GM06990 (cell line): ENCODE measurements around the gene USP9X.
"Not testable (repeated sequence)": the region's sequence is repeated elsewhere in the genome, so short reads cannot be mapped to it uniquely, and the experiment has no call there.

Source experiments
- DNase-seq: peaks from one replicate; pipeline ENCODE4 v3.0.0-alpha.2; 2011; ENCODE audit not compliant: insufficient read length; ENCODE audit errors: extremely low read depth
- H3K27me3 ChIP-seq: replicated peaks from 2 replicates; pipeline ENCODE4 v1.6.0; 2011; ENCODE audit warnings: low read length; ENCODE audit not compliant: control insufficient read depth, insufficient read depth
- H3K36me3 ChIP-seq: 2 replicates; pipeline ENCODE4 v1.5.1; 2011; ENCODE audit warnings: low read length; ENCODE audit not compliant: control insufficient read depth, insufficient read depth
- H3K4me3 ChIP-seq: replicated peaks from 2 replicates; pipeline ENCODE4 v1.5.1; 2011; ENCODE audit warnings: low read depth, mild to moderate bottlenecking, control low read depth, low read length
- TF ChIP-seq, protein P1 (sequence below): IDR thresholded peaks from 2 replicates; pipeline ENCODE4 v1.5.1; 2011; ENCODE audit warnings: low read length, control low read depth, mild to moderate bottlenecking, inconsistent platforms; ENCODE audit not compliant: insufficient read depth, poor library complexity, severe bottlenecking

USP9X gene

DNA sequence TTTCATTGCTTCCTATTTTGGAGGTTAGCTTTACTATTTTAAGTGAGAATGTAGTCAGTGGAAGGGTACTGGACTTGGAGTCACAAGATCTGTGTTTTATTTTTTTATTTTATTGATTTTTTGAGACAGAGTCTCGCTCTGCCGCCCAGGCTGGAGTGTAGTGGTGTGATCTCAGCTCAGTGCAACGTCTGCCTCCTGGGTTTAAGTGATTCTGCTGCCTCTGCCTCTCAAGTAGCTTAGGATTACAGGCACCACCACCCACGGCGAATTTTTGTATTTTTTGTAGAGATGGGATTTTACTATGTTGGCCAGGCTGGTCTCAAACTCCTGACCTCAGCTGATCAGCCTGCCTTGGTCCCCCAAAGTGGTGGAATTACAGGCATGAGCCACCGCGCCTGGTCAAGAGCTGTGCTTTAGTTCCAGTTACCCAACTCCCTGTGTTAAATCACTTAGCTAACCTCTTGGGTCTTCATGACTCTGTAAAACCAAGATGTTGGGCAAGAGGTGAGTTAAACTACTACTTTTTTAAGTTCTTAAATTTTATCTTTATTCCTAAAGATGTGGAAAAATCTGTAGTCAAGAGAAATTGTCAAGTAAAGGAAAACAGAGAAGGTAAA lies 11.2 kb downstream of the USP9X start:
- no peak for DNase-seq
- no peaks in the 10 kb centered on the region; the same call in none of the 2 replicates for H3K36me3 ChIP-seq

DNA sequence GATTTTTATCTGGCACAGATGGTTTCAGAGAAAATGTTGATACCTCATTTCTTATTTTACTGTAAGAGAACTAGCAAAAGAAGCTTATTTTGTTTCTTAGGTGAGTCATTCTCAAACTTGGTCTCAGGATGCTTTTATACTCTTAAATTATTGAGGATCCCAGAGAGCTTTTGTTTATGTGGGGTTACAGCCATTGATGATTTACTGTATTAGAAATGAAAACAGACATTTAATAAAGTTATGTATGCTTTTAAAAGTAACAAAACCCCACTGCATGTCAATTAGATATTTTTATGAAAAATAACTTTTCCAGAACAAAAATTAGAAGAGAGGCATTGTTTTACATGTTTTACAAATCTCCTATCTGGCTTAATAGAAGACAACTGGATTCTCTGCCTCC lies 12.1 kb downstream of the USP9X start:
- TF ChIP-seq, protein P1, sequence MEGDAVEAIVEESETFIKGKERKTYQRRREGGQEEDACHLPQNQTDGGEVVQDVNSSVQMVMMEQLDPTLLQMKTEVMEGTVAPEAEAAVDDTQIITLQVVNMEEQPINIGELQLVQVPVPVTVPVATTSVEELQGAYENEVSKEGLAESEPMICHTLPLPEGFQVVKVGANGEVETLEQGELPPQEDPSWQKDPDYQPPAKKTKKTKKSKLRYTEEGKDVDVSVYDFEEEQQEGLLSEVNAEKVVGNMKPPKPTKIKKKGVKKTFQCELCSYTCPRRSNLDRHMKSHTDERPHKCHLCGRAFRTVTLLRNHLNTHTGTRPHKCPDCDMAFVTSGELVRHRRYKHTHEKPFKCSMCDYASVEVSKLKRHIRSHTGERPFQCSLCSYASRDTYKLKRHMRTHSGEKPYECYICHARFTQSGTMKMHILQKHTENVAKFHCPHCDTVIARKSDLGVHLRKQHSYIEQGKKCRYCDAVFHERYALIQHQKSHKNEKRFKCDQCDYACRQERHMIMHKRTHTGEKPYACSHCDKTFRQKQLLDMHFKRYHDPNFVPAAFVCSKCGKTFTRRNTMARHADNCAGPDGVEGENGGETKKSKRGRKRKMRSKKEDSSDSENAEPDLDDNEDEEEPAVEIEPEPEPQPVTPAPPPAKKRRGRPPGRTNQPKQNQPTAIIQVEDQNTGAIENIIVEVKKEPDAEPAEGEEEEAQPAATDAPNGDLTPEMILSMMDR: no peak
- Histone ChIP-seq H3K4me3 (no peak overlapping the region), H3K36me3 (no peaks in the 10 kb centered on the region; the same call in none of the 2 replicates), H3K27me3 (no peaks in the 10 kb centered on the region)
- no peak for DNase-seq

More for the DNA sequence above, 11.2 kb downstream of the USP9X start:
- TF ChIP-seq, protein P1: no peak
- H3K27me3 ChIP-seq: no peaks in the 10 kb centered on the region
- H3K4me3 ChIP-seq: no peak overlapping the region

DNA sequence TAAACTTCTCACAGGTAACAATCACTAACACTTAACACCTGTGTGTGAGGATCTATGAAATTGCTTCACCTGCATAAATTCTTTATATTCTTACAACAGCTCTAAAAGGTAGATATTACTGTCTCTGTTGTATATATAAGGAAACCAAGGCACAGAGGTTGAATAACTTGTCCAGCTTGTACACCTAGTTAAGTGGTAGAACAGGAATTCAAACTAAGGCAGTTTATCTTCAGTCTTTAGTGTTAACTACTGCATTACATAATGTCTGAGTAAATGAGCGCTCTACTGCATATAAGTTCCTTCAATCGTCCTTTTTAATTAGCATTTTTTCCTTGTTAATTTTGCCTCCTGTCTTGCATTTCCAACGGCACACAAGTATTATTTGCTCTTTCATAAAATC lies 15.0 kb downstream of the USP9X start:
- TF ChIP-seq, protein P1: no peak
- no peaks in the 10 kb centered on the region; the same call in none of the 2 replicates for H3K36me3 ChIP-seq
- H3K4me3 ChIP-seq: no peak overlapping the region
- DNase-seq: no peak
- no peaks in the 10 kb centered on the region for H3K27me3 ChIP-seq

DNA sequence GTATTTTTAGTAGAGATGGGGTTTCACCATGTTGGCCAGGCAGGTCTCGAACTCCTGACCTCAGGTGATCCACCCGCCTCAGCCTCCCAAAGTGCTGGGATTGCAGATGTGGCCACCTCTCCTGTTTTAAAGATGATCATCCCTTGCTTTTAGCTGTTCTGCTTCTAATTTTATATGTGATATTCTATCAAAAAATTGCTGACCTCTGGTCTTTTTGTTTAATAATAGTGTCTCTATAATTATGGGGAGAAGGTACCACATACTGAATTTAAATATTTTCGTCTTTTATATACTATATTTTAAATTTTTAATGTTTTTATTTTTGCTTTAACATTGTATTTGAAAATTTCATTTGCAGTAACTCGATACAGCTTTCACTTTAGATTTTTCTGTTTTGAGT lies 15.6 kb downstream of the USP9X start:
- no peak overlapping the region for H3K4me3 ChIP-seq
- TF ChIP-seq, protein P1: no peak
- DNase-seq: no peak
- no peaks in the 10 kb centered on the region for H3K27me3 ChIP-seq
- no peaks in the 10 kb centered on the region; the same call in none of the 2 replicates for H3K36me3 ChIP-seq

DNA sequence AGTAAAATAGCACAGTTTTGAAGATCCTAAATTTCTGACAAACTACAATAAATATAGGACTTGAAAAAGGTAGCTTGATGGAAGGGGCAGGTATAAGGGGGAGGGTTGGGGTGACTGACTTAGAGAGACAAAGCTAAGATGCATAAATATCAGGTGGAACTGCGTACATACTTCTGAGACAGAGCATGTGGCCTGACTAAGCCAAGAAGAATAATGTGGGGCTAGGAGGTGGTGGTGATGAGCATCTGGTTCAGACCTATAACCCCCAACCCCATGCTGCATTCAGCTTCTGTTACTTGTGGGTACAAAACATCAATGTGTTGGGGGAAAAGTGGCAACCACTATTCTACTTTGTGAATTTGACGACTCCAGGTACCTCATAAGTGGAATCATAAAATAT lies 19.8 kb downstream of the USP9X start:
- TF ChIP-seq, protein P1: no peak
- DNase-seq: no peak

DNA sequence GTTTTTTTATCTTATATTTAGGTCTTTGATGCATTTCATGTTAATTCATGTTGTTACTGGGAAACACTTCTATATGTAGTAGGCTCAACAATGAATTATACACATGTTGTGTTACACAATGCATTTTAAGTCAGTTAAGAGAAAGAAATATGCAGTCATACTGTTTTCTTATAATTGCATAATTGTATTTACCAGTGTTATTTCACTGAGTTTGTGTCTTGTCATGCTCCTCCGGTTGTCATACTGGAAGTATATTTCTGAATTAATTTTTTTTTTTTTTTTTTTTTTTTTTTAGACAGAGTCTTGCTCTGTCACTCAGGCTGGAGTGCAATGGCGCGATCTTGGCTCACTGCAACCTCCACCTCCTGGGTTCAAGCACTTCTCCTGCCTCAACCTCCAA lies 21.0 kb downstream of the USP9X start:
- H3K36me3 ChIP-seq, H3K4me3 ChIP-seq, H3K27me3 ChIP-seq, DNase-seq: not testable (repeated sequence)

More for the DNA sequence above, 19.8 kb downstream of the USP9X start:
- no peaks in the 10 kb centered on the region for H3K36me3 ChIP-seq
- no peaks in the 10 kb centered on the region for H3K27me3 ChIP-seq
- no peak overlapping the region for H3K4me3 ChIP-seq
